ENCODE results near the gene MAD1L1. TPM values are rescaled to one million over a fixed set of nuclear protein-coding genes. Genes with fewer than 3 reads are reported as not detected.

Gene MAD1L1
- total RNA-seq, 2 donors from 2014 or later = 81.3 to 115 TPM

- no peak for ATAC-seq
- H3K9me3 ChIP-seq (ENCODE audit: control insufficient read depth, low read length, poor library complexity, severe bottlenecking) = no peaks in the 10 kb centered on the region
- DNase-seq = no peak
- no peak overlapping the region for H3K4me3 Mint-ChIP-seq
- no peaks in the 10 kb centered on the region for H3K27me3 Mint-ChIP-seq
- no peak overlapping the region for H3K27ac Mint-ChIP-seq
- H3K36me3 Mint-ChIP-seq (ENCODE audit: low read depth) = peaks cover 2% of the 10 kb centered on the region
- H3K4me1 Mint-ChIP-seq = peaks cover 3% of the 10 kb centered on the region
Measured at GRCh38 chr7:2055956-2056355, 176.8 kb downstream of the MAD1L1 start.

GRCh38 chr7:2054927-2055326 lies 177.8 kb downstream of the MAD1L1 start:
- Mint-ChIP-seq H3K27ac (no peak overlapping the region), H3K4me3 (no peak overlapping the region), H3K36me3 (ENCODE audit: low read depth) (peaks cover 2% of the 10 kb centered on the region), H3K27me3 (no peaks in the 10 kb centered on the region), H3K4me1 (peaks cover 4% of the 10 kb centered on the region)
- DNase-seq (no peak), ATAC-seq (no peak)
- H3K9me3 ChIP-seq (ENCODE audit: control insufficient read depth, low read length, poor library complexity, severe bottlenecking) = no peaks in the 10 kb centered on the region

GRCh38 chr7:2053395-2053794 lies 179.3 kb downstream of the MAD1L1 start:
- no peak overlapping the region for H3K27ac Mint-ChIP-seq
- H3K27me3 Mint-ChIP-seq = no peaks in the 10 kb centered on the region
- H3K36me3 Mint-ChIP-seq (ENCODE audit: low read depth) = peaks cover 2% of the 10 kb centered on the region
- peaks cover 4% of the 10 kb centered on the region for H3K4me1 Mint-ChIP-seq
- H3K9me3 ChIP-seq (ENCODE audit: control insufficient read depth, low read length, poor library complexity, severe bottlenecking) = no peaks in the 10 kb centered on the region
- H3K4me3 Mint-ChIP-seq = no peak overlapping the region
- DNase-seq = no peak
- ATAC-seq = no peak

- DNase-seq (no peak), ATAC-seq (no peak)
- H3K9me3 ChIP-seq (ENCODE audit: control insufficient read depth, low read length, poor library complexity, severe bottlenecking) = no peaks in the 10 kb centered on the region
- Mint-ChIP-seq H3K27ac (no peak overlapping the region), H3K4me1 (peaks cover 8% of the 10 kb centered on the region), H3K4me3 (no peak overlapping the region), H3K36me3 (ENCODE audit: low read depth) (peaks cover under 1% of the 10 kb centered on the region), H3K27me3 (no peaks in the 10 kb centered on the region)
Measured at GRCh38 chr7:2052657-2053048, 180.1 kb downstream of the MAD1L1 start.

- no peaks in the 10 kb centered on the region for H3K9me3 ChIP-seq (ENCODE audit: control insufficient read depth, low read length, poor library complexity, severe bottlenecking)
- Mint-ChIP-seq H3K27ac (no peak overlapping the region), H3K36me3 (ENCODE audit: low read depth) (no peaks in the 10 kb centered on the region), H3K4me3 (no peak overlapping the region), H3K4me1 (peaks cover 5% of the 10 kb centered on the region), H3K27me3 (no peaks in the 10 kb centered on the region)
- no peak for DNase-seq
- ATAC-seq = no peak
Measured at GRCh38 chr7:2051707-2052656, 180.8 kb downstream of the MAD1L1 start.

GRCh38 chr7:2050511-2050866 lies 182.3 kb downstream of the MAD1L1 start:
- ATAC-seq (no peak), DNase-seq (no peak)
- Mint-ChIP-seq H3K36me3 (ENCODE audit: low read depth) (no peaks in the 10 kb centered on the region), H3K4me1 (peaks cover 5% of the 10 kb centered on the region), H3K4me3 (no peak overlapping the region), H3K27ac (no peak overlapping the region), H3K27me3 (no peaks in the 10 kb centered on the region)
- no peaks in the 10 kb centered on the region for H3K9me3 ChIP-seq (ENCODE audit: control insufficient read depth, low read length, poor library complexity, severe bottlenecking)

GRCh38 chr7:2049782-2050510 lies 182.8 kb downstream of the MAD1L1 start:
- no peak overlapping the region for H3K4me3 Mint-ChIP-seq
- DNase-seq = no peak
- H3K27ac Mint-ChIP-seq = no peak overlapping the region

GRCh38 chr7:2049111-2049781 lies 183.5 kb downstream of the MAD1L1 start:
- Mint-ChIP-seq H3K27ac (no peak overlapping the region), H3K4me3 (no peak overlapping the region), H3K4me1 (peaks cover 5% of the 10 kb centered on the region), H3K36me3 (ENCODE audit: low read depth) (no peaks in the 10 kb centered on the region), H3K27me3 (no peaks in the 10 kb centered on the region)
- DNase-seq (no peak), ATAC-seq (no peak)
- no peaks in the 10 kb centered on the region for H3K9me3 ChIP-seq (ENCODE audit: control insufficient read depth, low read length, poor library complexity, severe bottlenecking)

More at GRCh38 chr7:2049782-2050510, 182.8 kb downstream of the MAD1L1 start:
- H3K9me3 ChIP-seq (ENCODE audit: control insufficient read depth, low read length, poor library complexity, severe bottlenecking) = no peaks in the 10 kb centered on the region
- Mint-ChIP-seq H3K4me1 (peaks cover 5% of the 10 kb centered on the region), H3K36me3 (ENCODE audit: low read depth) (no peaks in the 10 kb centered on the region), H3K27me3 (no peaks in the 10 kb centered on the region)
- no peak for ATAC-seq

- Mint-ChIP-seq H3K27me3 (no peaks in the 10 kb centered on the region), H3K27ac (no peak overlapping the region), H3K4me1 (peaks cover 5% of the 10 kb centered on the region), H3K36me3 (ENCODE audit: low read depth) (no peaks in the 10 kb centered on the region), H3K4me3 (no peak overlapping the region)
- H3K9me3 ChIP-seq (ENCODE audit: control insufficient read depth, low read length, poor library complexity, severe bottlenecking) = no peaks in the 10 kb centered on the region
- ATAC-seq = no peak
- DNase-seq = no peak
Measured at GRCh38 chr7:2048531-2048930, 184.2 kb downstream of the MAD1L1 start.

- no peak overlapping the region for H3K27ac Mint-ChIP-seq
- H3K4me1 Mint-ChIP-seq = peaks cover 8% of the 10 kb centered on the region
- no peaks in the 10 kb centered on the region for H3K9me3 ChIP-seq (ENCODE audit: control insufficient read depth, low read length, poor library complexity, severe bottlenecking)
- peaks cover 2% of the 10 kb centered on the region for H3K36me3 Mint-ChIP-seq (ENCODE audit: low read depth)
- H3K27me3 Mint-ChIP-seq = no peaks in the 10 kb centered on the region
- DNase-seq = no peak
- ATAC-seq = no peak
- no peak overlapping the region for H3K4me3 Mint-ChIP-seq
Measured at GRCh38 chr7:2048006-2048405, 184.7 kb downstream of the MAD1L1 start.

GRCh38 chr7:2046581-2047565 lies 185.9 kb downstream of the MAD1L1 start:
- ATAC-seq = no peak
- Mint-ChIP-seq H3K4me1 (peaks cover 8% of the 10 kb centered on the region), H3K4me3 (no peak overlapping the region), H3K27me3 (no peaks in the 10 kb centered on the region), H3K36me3 (ENCODE audit: low read depth) (peaks cover 2% of the 10 kb centered on the region), H3K27ac (no peak overlapping the region)
- no peaks in the 10 kb centered on the region for H3K9me3 ChIP-seq (ENCODE audit: control insufficient read depth, low read length, poor library complexity, severe bottlenecking)
- no peak for DNase-seq

GRCh38 chr7:2045559-2046405 lies 187.0 kb downstream of the MAD1L1 start:
- Mint-ChIP-seq H3K27me3 (no peaks in the 10 kb centered on the region), H3K36me3 (ENCODE audit: low read depth) (peaks cover 4% of the 10 kb centered on the region), H3K4me1 (peaks cover 14% of the 10 kb centered on the region), H3K27ac (no peak overlapping the region), H3K4me3 (no peak overlapping the region)
- DNase-seq (no peak), ATAC-seq (no peak)
- no peaks in the 10 kb centered on the region for H3K9me3 ChIP-seq (ENCODE audit: control insufficient read depth, low read length, poor library complexity, severe bottlenecking)

Measured in T-helper 17 cell (primary cell).